RWPE2 (cell line): ENCODE data around the gene MRPL41.

Experiments used
- ATAC-seq: fragments of 200-7000 bp; cut with Tn5 transposase; 3 replicates; pipeline ENCODE4 v1.9.1; 2021; ENCODE audit warnings: low read depth
- DNase-seq: peaks from one replicate; pipeline ENCODE4 v3.0.0-alpha.2; 2020; ENCODE audit warnings: low spot score
- H3K27ac ChIP-seq: fragments of 450-650 bp; 2 replicates; pipeline ENCODE4 v1.5.1; 2017; ENCODE audit warnings: mild to moderate bottlenecking; ENCODE audit not compliant: poor library complexity, severe bottlenecking
- H3K27me3 ChIP-seq: fragments of 250-450 bp; sonication (Bioruptor Pico); 2 replicates; pipeline ENCODE4 v1.5.1; 2021; ENCODE audit warnings: mild to moderate bottlenecking, moderate library complexity; ENCODE audit not compliant: insufficient read depth, poor library complexity, severe bottlenecking
- H3K36me3 ChIP-seq: fragments of 250-450 bp; sonication (Bioruptor Pico); 2 replicates; pipeline ENCODE4 v1.5.1; 2020; ENCODE audit warnings: low read depth, mild to moderate bottlenecking, moderate library complexity
- H3K4me1 ChIP-seq: fragments of 250-450 bp; sonication (Bioruptor Pico); 2 replicates; pipeline ENCODE4 v1.5.1; 2021; ENCODE audit warnings: mild to moderate bottlenecking, moderate library complexity; ENCODE audit not compliant: insufficient read depth, poor library complexity, severe bottlenecking
- H3K4me3 ChIP-seq: fragments of 250-450 bp; sonication (Bioruptor Pico); 2 replicates; pipeline ENCODE4 v1.5.1; 2021; ENCODE audit warnings: mild to moderate bottlenecking, moderate library complexity; ENCODE audit not compliant: severe bottlenecking
- H3K9me3 ChIP-seq: fragments of 250-450 bp; sonication (Bioruptor Pico); 2 replicates; pipeline ENCODE4 v1.5.1; 2021; ENCODE audit warnings: mild to moderate bottlenecking, moderate library complexity; ENCODE audit not compliant: severe bottlenecking
- TF ChIP-seq, protein P1 (sequence below): fragments of 450-650 bp; IDR thresholded peaks from one replicate; pipeline ENCODE4 v1.5.1; 2017; ENCODE audit warnings: mild to moderate bottlenecking, moderate library complexity; ENCODE audit not compliant: poor library complexity, severe bottlenecking

Gene MRPL41

DNA sequence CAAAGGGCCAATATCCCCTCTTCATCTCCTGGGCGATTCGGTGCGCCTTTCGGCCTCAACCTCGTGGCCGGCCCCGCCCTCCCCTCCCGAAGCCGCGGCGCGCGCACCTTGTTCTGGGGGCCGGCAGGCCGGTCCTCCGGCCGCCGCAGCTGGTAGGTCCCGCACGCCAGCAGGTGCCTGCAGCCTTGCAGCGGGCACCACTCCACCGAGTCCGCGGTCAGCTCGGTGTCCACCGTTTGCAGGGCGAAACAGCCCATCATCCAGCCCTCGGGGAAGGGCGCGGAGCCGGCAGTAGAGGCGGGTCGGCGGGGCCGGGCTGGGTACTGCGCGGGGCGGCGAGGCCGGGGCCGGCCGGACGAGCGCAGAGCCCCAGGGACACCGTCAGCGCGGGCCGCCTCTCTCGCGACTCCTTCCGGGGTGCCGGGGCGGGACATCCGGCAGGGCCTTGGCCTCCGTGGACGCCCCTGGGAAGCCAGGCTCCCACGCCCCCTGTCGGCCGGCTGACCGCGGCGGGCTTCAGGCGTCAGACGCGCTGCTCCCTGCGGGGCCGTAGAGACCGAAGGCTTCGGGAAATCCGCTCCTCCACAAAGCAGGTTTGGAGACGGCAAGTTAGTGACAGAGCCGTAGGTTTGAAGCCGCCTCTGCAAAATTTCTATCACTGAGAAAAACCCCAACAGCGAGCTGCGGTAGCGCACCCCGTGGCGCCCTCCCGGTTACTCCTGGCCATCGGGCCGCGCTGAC, 27.0 kb downstream of the MRPL41 start, which contains the start of gene DPH7:
DPH7 (minus strand) TSS at position 408 of the 741 bp plus-strand sequence; CDS start at position 260, 148 bp downstream.
- H3K36me3 ChIP-seq: peaks cover 37% of the 10 kb centered on the region
- ATAC-seq: peak; percentile 94
- peaks cover 6% of the 10 kb centered on the region for H3K4me1 ChIP-seq
- H3K9me3 ChIP-seq: no peaks in the 10 kb centered on the region
- peak within 1 kb of the TSS; percentile 59 for H3K4me3 ChIP-seq
- TF ChIP-seq, protein P1, sequence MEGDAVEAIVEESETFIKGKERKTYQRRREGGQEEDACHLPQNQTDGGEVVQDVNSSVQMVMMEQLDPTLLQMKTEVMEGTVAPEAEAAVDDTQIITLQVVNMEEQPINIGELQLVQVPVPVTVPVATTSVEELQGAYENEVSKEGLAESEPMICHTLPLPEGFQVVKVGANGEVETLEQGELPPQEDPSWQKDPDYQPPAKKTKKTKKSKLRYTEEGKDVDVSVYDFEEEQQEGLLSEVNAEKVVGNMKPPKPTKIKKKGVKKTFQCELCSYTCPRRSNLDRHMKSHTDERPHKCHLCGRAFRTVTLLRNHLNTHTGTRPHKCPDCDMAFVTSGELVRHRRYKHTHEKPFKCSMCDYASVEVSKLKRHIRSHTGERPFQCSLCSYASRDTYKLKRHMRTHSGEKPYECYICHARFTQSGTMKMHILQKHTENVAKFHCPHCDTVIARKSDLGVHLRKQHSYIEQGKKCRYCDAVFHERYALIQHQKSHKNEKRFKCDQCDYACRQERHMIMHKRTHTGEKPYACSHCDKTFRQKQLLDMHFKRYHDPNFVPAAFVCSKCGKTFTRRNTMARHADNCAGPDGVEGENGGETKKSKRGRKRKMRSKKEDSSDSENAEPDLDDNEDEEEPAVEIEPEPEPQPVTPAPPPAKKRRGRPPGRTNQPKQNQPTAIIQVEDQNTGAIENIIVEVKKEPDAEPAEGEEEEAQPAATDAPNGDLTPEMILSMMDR: peak; percentile 95
- no peaks in the 10 kb centered on the region for H3K27me3 ChIP-seq
- H3K27ac ChIP-seq: peak within 1 kb of the TSS; percentile 68
- DNase-seq: peak; percentile 93

DNA sequence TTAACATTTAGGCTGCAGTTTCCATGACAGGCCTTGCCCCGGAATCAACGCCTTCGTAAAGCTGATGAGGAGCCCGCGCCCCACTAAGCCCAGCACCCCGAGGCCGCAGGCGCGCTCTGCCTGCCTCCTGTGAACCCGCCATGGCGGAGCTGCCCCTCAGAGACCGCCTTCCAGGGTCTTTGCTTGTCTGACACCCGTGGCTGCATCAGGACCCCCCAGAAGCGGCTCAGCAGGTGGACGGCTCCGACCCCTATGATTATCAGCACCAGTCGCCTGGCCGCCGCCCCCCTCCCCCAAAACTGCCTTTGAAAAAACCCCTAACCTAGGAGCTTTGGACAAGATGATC, 27.6 kb downstream of the MRPL41 start:
- DNase-seq (no peak), ATAC-seq (no peak; the same call in 2 of the 3 replicates)
- H3K27ac ChIP-seq: peak overlapping the region; percentile 68
- no peaks in the 10 kb centered on the region for H3K9me3 ChIP-seq
- H3K4me3 ChIP-seq: peak overlapping the region; percentile 59
- H3K4me1 ChIP-seq: peaks cover 6% of the 10 kb centered on the region
- TF ChIP-seq, protein P1: no peak
- peaks cover 34% of the 10 kb centered on the region for H3K36me3 ChIP-seq
- H3K27me3 ChIP-seq: no peaks in the 10 kb centered on the region

DNA sequence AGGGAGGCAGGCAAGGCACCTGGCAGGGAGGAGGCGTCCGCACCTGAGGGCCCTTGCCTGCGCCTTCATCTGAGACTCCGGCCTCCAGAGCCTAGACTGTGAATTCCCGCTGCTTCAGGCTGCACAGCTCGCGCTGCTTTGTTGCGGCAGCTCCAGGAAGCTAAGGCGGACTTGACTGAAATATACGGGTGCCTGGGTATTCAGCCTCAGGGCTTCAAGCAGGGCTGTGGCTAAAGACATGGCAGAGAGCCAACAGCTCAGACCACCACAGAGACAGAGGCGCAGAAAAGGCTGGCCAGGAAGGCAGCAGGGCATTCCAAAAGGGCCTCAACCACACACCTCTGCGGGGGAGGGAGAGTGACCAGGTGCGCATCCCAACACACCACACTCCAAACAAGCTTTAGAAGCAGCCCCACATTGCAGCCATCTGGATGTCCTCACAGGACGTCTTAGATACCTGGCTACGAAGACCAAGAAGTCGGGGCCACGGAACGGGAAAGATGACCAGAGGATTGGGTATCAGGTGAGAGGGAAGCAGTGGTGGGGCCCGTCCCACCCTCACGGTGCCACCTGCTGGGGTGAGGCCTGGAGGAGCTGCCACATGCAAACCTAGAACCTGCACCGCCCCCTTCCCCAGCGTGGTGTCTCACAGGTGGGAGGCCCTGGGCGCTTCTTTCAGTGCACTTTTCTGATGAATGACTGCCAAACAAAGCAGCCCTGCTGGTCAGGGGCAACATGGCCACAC, 28.7 kb downstream of the MRPL41 start:
- Histone ChIP-seq H3K4me3 (no peak overlapping the region), H3K4me1 (peaks cover 6% of the 10 kb centered on the region), H3K27ac (no peak overlapping the region), H3K36me3 (peaks cover 35% of the 10 kb centered on the region), H3K9me3 (no peaks in the 10 kb centered on the region), H3K27me3 (no peaks in the 10 kb centered on the region)
- ATAC-seq (no peak), DNase-seq (no peak)
- TF ChIP-seq, protein P1: no peak

DNA sequence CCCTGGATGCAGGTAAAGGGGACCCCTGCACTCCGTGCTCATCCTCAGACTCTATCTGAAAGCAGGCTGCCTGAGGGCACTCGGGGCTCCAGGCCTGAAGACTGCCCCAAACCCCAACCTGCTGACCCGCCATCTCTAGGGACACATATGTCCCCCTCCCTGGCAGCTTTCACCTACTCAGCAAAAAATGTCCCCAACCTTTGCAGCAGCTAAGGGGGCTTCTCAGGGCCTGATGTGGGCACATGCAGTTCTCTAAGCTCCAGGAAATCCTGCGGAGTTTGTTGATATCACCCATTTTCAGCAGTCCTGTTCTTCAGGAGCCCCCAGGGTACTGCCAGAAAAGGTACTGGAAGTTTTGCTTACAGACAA, 29.3 kb downstream of the MRPL41 start:
- Histone ChIP-seq H3K27ac (no peak overlapping the region), H3K36me3 (peaks cover 35% of the 10 kb centered on the region)

More for the DNA sequence above, 29.3 kb downstream of the MRPL41 start:
- no peak for DNase-seq
- H3K9me3 ChIP-seq: no peaks in the 10 kb centered on the region
- no peak for ATAC-seq
- TF ChIP-seq, protein P1: no peak
- H3K27me3 ChIP-seq: no peaks in the 10 kb centered on the region
- peaks cover 6% of the 10 kb centered on the region for H3K4me1 ChIP-seq
- no peak overlapping the region for H3K4me3 ChIP-seq
